AG10803 (cell line): ENCODE data around the gene PRTFDC1.

Source experiments
- DNase-seq: peaks from one replicate; pipeline ENCODE4 v3.0.0; 2010; ENCODE audit warnings: low read depth
- H3K4me3 ChIP-seq: 2 replicates; pipeline ENCODE4 v1.5.1; 2011; ENCODE audit warnings: mild to moderate bottlenecking, low read length, control low read depth
- CTCF ChIP-seq: conservative IDR thresholded peaks from 2 replicates; pipeline ENCODE4 v1.5.1; 2011; ENCODE audit warnings: mild to moderate bottlenecking, low read length, control low read depth, inconsistent platforms

PRTFDC1 gene

GRCh38 chr10:24850727-24851296 lies 101.6 kb downstream of the PRTFDC1 start:
- no peak overlapping the region for H3K4me3 ChIP-seq
- no peak for TF ChIP-seq CTCF
- DNase-seq, result no peak

GRCh38 chr10:24849501-24850299 lies 102.7 kb downstream of the PRTFDC1 start:
- H3K4me3 ChIP-seq, result no peak overlapping the region
- TF ChIP-seq CTCF, result no peak
- DNase-seq, result no peak

GRCh38 chr10:24849051-24849450 lies 103.4 kb downstream of the PRTFDC1 start:
- TF ChIP-seq CTCF, result no peak
- DNase-seq, result no peak
- H3K4me3 ChIP-seq, result no peak overlapping the region

- no peak for DNase-seq
- no peak for TF ChIP-seq CTCF
- no peak overlapping the region for H3K4me3 ChIP-seq
Measured at GRCh38 chr10:24848195-24848594, 104.2 kb downstream of the PRTFDC1 start.

- DNase-seq, result peak; percentile 61
- H3K4me3 ChIP-seq, result no peak overlapping the region
- TF ChIP-seq CTCF, result no peak
Measured at GRCh38 chr10:24847112-24848070, 105.0 kb downstream of the PRTFDC1 start.

GRCh38 chr10:24844742-24845141 lies 107.7 kb downstream of the PRTFDC1 start:
- DNase-seq, result no peak
- no peak overlapping the region for H3K4me3 ChIP-seq
- TF ChIP-seq CTCF, result no peak
